SW480 (cell line): Measurements from ENCODE around the gene SH3BGRL2.

Experiments
- DNase-seq: peaks from one replicate; pipeline ENCODE4 v3.0.0-alpha.2; 2016; ENCODE audit warnings: low spot score

Gene SH3BGRL2

DNA sequence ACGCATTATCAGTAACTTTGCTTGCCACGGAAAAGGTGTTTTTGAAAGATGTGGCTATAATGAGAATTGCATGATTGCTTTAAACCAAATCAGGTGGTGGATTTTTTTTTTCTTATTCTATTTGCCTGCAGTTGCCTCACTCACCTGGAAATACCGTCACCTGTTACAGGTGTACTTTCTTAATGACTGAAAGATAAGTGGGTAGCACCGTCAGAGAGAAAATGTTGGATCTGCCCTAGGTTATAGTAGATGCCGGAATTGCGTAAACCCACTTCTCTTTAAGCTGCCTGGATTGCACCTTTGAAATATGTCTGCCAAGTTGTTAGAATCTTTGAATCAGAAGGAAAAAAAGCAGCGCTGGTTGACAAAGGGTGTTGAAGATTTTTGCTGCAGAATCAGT is 68.5 kb downstream of the SH3BGRL2 start:
- DNase-seq: no peak

GRCh38 chr6:79702691-79703090 is 71.6 kb downstream of the SH3BGRL2 start:
- no peak for DNase-seq

DNA sequence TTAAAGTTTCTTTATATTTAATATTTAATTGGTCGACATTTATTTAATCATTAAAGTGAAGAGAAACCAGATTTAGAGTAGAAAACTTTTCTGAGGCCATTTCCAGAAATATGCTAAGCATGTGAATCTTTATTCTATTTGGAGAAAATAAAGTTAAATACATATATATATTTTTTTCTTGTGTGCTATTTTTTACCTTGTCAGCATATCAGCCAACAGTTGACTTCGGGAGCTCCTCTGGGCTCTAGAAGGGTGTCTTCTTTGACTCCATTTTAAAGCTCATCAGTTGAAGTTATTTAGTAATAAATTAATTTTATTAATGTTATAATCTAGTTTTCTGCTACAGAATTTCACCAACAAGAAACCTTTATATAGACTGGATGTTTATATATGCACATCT is 73.1 kb downstream of the SH3BGRL2 start:
- no peak for DNase-seq

DNA sequence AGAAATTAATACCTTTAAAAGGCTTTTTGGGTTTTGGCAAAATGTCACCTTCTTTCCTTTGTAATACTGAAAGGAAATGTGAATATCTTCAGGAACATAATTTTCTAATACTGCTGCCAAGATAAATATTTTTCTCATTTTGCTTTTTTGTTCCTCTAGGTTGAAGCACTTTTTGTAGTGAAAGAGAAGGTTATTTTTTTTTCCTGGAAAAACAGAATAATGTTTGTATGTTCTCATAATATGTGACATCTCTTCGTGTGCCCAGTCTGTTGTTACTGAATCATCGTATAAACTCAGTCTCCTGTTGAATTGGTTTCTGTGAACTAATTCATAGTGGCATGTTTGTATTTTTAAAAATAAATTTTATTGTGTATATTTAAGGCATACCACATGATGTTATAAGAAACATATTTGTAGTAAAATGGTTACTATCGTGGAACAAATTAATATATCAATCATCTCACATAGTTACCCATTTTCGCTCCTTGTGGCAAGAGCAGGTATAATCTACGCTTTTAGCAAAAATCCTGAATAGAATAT is 74.4 kb downstream of the SH3BGRL2 start:
- no peak for DNase-seq

- no peak for DNase-seq
These were observed 75.4 kb downstream of the SH3BGRL2 start for GRCh38 chr6:79706527-79706926.

GRCh38 chr6:79707621-79708020 is 76.5 kb downstream of the SH3BGRL2 start:
- no peak for DNase-seq

DNA sequence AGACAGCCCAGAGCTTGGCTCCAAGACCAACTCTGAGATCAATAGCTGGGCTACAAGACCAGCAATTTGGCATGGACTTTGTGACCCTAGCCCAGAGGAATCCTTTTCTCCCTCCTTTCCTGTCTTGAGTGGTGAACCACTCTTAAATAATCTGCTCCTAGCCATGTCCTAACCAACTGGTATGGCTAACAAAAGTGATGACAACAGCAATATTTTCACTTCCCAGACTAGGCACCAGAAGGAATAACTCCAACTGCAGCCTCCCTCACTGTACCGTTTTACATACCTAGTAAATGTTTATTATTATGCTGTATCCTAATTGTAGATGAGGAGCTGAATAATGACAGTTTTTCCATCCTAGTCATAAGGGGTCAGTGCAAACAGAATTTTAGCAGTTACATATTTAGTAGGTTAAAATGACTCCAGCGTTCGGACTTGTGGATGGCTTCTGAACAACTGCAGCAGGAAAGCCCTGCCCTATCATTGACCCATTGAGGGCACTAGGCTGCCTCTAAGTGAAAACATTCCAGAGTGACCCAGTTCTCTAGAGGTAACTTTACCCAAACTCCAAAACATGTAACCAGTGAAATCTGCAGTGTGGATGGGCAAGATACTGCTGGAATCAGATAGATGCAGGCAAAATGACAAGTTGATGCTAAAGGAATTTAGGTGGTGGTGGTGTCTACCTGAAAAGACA is 77.1 kb downstream of the SH3BGRL2 start:
- no peak for DNase-seq

DNA sequence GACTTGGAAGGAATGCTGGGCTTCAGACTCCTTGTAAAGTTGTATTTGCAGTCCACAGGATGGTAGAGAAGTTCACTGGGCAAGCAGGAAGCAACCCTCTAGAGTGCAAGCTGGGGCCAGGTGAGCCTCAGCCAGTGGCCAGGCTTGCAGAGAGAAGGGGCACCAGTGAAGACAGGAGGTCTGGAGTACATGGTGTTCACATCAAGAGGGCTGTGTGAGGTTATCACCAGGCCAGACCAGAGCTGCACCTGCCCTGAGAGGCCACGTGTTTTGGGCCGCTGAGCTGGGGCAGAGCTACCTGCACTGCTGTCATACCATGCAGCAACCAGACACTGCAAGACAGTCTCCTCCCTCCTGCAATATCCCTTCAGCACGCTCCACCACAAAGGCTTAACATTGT is 79.0 kb downstream of the SH3BGRL2 start:
- no peak for DNase-seq

DNA sequence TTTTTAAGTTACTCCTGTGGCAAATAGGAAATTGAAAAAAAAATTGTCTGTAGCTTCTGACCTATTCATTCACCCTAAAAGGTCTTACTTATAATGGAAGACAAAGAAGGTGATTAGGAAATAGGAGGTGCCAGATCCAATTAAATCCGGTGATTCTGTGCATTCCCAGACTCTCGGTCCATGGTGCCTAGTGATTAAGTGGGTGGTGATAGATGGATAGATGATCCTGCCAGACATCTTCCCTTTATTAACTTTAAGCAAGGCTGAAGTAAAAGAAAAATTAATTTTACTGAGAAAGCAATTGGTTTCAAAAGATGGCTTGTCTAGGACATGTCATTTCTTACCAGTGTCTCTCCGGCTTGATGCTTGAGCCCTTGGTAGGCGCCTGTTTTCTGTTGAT is 80.0 kb downstream of the SH3BGRL2 start:
- DNase-seq: no peak

DNA sequence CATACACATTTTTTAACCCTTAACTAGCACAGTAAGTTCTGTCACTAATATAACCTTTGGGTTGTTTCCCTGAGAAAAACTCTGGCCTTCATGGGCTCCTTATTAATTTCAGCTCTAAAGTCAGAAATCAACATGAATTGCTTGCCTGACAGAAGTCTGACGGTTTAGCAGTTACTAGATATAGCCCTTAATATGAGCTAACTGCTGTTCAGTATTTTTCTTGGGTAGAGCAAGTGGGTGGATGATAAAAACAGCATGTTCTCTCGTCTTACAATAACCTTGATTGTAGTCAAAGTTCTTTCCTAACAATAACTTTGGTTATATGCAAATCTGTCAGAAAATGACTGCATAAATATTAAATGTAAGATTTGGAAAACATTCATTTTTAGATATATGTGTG is 81.0 kb downstream of the SH3BGRL2 start:
- no peak for DNase-seq

DNA sequence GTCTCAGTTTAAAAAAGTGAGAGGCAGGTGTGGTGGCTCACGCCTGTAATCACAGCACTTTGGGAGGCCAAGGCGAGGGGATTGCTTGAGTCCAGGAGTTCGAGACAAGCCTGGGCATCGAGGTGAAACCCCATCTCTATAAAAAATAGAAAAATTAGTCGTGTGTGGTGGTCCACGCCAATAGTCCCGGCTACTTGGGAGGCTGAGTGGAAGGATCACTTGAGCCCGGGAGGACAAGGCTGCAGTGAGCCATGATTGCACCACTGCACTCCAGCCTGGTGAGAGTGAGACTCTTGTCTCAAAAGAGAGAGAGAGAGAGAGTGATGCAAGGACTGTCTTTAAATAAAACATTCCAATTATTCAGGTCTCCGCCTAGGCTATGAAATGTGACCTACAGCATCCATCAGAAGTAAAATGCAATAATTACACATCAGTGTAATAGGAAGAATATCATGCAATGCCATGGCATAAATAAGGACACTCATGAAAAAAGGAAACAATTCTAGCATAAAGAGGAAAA is 81.5 kb downstream of the SH3BGRL2 start:
- no peak for DNase-seq

- DNase-seq: peak; percentile 40
These were observed 82.7 kb downstream of the SH3BGRL2 start for GRCh38 chr6:79713701-79714322.

DNA sequence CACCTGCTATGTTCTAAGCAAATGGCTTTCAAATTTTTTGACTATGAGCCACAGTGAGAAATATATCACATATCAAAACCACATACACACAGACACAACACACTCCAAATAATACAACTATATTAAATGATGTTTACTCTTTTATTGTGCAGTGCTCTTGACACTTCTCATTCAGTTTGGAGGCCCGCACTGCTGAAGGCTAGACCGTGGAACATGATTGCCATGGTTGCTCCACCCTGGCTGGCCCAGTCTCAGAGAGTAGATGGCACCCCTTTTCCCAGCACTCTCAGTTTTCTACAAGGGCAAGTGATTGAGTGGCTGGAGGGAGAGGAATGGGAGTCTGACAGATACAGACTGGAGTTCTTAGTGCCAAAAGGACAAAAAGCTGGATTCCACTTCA is 86.9 kb downstream of the SH3BGRL2 start:
- DNase-seq: no peak

- no peak for DNase-seq
These were observed 87.5 kb downstream of the SH3BGRL2 start for GRCh38 chr6:79718509-79719247.

DNA sequence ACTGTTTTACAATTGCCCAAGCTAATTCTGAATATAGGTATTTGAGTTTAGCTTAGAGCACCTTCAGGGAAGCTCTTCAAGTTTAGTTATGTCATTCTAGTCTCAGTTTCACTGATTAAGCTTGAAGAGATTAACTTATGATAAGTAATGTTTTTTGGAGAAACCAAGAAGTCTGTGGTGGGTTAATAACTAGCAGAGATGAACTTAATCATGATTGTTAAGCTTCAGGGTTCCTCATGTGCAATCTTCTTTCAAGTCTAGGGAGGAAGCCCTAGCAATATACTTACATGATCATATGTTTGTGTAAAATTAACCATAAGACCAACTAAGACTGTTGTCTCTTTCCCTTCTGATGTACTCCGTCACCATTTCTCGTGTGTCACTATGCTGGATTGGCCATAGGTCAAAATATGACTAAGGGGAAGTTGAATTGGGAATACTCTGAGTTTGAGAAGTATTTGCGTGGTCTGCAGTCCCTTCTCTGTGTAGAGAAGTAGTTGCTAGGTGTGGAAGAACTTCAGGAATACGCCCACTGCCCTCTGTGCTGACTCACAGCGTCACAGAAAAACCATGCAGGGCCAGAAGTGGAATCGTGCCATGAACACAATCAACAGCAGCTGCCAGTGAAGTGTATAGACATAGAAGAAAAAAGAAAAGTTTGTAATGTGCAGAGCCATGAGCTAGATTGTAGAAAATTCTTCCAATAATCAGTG is 88.3 kb downstream of the SH3BGRL2 start:
- DNase-seq: no peak

DNA sequence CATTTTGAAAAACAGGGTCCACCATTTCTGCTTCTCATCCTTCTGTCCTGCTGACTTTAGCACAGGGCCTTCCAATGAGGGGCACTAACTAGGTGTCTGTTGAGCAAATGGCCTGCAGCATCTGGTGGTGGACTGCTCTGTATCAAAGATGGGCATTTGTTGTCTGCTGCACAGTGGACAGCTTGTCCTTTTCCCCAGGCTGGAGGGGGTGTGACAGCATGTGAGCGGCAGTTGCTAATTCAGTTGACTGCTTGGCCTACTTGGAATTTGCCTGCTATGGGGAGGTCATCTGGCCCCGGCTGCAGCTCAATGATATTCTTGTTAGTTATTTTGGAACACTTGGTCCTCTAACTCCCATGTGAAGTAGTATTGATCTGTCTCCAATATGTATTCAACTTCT is 93.7 kb downstream of the SH3BGRL2 start:
- no peak for DNase-seq

- DNase-seq: no peak
These were observed 100.3 kb downstream of the SH3BGRL2 start for GRCh38 chr6:79731471-79731870.

- DNase-seq: no peak
These were observed 102.3 kb downstream of the SH3BGRL2 start for GRCh38 chr6:79733388-79733787.

DNA sequence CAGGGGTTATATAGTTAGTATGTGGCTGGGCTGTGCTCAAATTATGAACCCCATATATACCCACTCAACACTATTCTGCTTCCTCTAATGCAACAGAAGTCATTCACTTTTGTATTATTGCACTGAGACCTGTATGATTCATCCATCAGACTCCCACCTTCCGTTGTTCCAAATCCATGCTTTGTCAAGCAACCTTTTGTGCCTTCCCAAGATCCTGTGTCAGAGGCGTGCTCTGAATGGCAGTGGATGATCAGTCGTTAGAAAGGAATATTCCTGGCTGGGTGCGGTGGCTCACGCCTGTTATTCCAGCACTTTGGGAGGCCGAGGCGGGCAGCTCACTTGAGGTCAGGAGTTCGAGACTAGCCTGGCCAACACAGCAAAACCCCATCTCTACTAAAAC is 103.2 kb downstream of the SH3BGRL2 start:
- no peak for DNase-seq

DNA sequence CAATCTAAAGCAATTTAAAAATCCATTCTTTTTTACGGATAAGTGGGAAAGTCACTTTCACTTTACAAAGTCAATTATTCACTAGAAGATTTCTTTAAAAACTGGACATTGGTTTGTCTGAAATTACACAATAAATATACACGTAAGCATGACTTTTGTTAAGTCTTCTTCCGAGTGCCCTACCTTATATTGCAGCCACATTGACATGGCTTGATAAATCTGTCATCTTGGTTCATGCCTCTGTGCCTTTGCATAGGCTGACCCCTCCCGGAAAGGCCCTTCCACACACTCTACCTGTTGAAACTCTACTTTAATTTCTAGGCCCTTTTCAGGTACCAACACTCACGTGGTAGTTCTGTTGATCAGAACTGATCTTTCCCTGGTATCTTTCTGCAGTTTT is 104.1 kb downstream of the SH3BGRL2 start:
- DNase-seq: no peak

DNA sequence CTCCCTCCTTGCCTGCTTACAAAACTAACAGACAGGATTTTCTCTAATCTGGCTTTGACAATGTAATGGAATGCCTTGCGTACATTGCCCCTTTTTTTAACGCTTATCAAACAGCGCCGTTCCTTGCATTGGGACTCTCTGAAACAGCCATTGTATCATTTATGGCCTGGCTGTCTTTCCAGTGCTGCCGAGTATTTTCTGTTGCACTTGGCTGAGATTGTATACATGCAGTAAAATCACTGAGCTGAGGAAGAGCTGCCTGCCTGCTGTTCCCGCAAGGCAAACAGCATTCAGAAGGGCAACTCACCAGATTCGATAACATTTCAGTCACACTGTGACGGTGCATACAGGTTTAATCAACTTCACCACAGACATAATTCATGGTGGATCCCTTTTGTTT is 106.0 kb downstream of the SH3BGRL2 start:
- DNase-seq: no peak

- DNase-seq: no peak
These were observed 110.9 kb downstream of the SH3BGRL2 start for GRCh38 chr6:79742030-79742429.
